Left renal cortex interstitium (tissue), 4 donors: ENCODE results near the gene KCNN3. TPM values are rescaled to one million over a fixed set of nuclear protein-coding genes. Genes with fewer than 3 reads are reported as not detected.
"Not testable (repeated sequence)": the region's sequence is repeated elsewhere in the genome, so short reads cannot be mapped to it uniquely, and the experiment has no call there.

Source experiments
- DNase-seq, 4 donors: peaks; one replicate each; pipeline ENCODE4 v3.0.0-alpha.2; 2013; ENCODE audit warnings: low read depth in 4 of 4, low spot score in 2 of 4, missing footprints in 1 of 4
- polyA plus RNA-seq, 4 donors: library from polyadenylated mRNA; unstranded; fragments of 120-200 nt; gene quantifications; one replicate each; pipeline ENCODE4 v1.2.1, GENCODE V29; 2013; ENCODE audit not compliant: insufficient read length in 4 of 4

KCNN3 gene
- polyA plus RNA-seq, 4 donors: 2.4 to 3.3 (median 2.5) TPM

GRCh38 chr1:154714638-154715037 lies 155.4 kb downstream of the KCNN3 start:
- no peak for DNase-seq

DNA sequence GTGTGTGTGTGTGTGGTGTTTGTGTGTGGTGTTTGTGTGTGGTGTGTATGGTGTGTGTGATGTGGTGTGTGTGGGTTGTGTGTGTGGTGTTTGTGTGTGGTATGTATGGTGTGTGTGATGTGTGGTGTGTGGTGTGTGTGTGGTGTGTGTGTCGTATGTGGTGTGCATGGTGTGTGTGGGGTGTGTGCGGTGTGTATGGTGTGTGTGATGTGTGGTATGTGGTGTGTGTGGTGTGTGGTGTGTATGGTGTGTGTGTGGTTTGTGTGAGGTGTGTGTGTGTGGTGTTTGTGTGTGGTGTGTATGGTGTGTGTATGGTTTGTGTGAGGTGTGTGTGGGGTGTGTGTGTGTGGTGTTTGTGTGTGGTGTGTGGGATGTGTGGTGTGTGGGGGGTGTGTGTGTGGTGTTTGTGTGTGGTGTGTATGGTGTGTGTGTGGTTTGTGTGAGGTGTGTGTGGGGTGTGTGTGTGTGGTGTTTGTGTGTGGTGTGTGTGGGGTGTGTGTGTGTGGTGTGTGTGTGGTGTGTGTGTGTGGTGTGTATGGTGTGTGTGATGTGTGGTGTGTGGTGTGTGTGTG lies 155.9 kb downstream of the KCNN3 start:
- no peak for DNase-seq

GRCh38 chr1:154713005-154713404 lies 157.1 kb downstream of the KCNN3 start:
- DNase-seq: no peak

DNA sequence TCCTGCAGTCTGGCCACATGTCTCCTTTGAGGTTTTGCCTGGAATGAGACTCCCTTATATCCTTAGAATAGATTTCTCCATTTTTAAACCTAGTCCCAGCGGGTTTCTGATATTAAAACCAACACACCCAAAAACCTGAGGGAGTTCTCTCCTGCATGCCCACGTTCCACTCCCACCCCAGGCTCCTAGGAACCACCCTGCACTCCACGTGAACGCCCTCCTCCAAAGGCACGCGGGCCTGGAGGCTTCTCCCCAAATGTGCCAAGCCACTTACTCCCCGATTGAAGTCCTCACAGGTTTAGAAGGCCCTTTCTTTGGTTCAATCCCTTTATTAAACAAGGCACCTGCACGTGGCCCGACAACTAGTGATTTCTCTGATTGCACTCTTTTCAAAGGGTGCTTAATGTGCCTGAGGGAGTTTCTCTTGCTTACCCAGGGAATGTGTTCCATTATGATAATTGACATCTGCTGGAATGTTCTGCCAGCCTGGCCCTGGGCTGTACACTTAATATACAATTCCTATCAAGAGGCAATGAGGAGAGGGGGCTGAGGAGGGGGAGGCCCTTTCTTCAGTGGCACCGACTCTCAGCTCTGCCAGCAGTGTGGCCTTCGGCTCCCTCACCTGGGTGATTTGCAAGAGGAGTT lies 157.8 kb downstream of the KCNN3 start:
- no peak for DNase-seq

DNA sequence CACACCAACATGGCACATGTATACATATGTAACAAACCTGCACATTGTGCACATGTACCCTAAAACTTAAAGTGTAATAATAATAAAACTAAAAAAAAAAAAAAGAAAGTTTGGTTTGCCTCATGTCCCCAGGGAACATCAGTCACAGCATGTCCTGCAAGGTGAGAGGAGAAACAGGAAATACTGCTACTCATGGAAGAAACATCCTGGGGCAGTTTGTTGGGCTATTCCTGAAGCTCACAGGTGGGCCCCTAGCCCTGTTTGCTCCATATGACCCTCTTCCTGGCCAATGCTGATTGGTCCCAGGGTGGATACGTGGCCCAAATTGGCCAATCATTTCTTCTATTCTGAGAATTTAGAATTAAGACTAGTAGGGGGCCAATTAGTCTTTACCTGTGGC lies 158.7 kb downstream of the KCNN3 start:
- DNase-seq: no peak

DNA sequence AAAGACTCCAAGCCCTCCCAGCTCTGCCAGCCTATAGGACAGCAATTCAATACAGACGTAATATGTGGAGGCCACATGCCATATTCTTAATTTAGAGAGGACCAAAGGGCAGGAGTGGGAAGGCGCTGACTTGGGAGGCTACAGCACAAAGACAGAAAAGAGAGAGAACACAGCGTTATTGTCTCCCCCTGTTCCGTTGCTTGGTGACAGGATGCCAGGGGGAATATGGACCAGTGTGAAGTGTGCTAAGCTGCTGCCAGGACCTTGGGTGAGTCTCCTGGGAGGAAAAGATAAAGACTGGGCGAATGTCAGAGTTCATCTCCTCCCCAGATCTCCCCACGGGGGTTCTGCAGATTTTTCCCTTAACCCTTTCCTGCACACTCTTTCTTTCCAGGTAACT lies 160.0 kb downstream of the KCNN3 start:
- no peak for DNase-seq

GRCh38 chr1:154707901-154708463 lies 162.1 kb downstream of the KCNN3 start:
- DNase-seq: no peak

- DNase-seq: no peak
Measured at GRCh38 chr1:154706851-154707250, 163.2 kb downstream of the KCNN3 start.

DNA sequence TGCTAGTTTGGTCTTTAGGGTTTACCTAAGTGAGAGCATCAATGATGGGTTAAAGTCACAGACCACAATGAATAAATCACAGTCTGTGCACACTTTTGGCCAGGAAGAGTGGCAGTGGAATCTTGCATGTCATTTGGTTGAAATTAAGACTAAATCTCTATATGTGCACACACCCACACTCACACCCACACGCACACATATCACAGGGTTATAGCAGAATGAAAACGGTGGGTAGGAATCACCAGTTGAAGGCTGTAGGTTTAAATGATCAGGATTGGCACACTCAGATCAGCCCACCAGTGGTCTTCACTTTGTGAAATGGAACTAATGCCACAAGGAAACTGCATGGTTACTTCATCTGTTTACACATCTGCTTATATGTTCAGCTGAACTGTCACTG lies 164.5 kb downstream of the KCNN3 start:
- no peak for DNase-seq

- DNase-seq: peak in 1 of 4 donors; percentile 13
Measured at GRCh38 chr1:154703170-154703569, 166.9 kb downstream of the KCNN3 start.

DNA sequence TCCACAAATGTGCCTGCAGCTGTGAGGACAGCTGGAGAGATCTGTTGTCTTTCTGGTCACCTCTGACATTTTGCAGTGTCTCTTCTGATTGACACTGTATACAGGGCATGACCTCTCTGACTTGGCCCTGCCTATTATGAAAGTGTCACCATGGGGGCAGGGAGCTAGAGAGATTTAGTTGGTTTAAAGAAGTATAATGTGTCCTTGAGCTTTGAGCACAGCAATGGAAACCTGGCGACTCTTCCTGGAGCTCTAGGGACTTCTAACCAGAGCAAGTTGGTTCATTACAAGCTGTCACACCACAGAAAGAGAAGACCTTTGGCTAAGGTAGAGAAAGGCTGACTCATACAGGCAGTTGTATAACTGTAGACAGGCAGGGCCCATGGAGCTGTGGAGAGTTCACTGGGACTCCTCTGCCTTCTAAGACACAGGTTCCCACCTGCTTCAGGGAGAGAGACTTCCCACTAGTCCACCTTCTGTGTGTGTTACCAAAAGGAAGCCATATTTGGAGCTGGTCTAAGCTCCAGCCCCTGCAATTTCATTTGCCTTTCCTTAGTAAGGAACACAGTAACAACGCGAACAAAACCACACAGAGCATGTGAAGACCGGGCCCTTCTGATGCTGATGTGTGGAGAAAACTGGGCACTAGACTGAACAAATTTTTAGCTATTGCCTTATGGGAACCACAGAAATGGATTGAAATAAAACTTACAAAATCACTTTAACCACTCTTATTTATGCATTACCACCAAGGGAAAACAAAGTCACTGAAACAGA lies 171.6 kb downstream of the KCNN3 start:
- DNase-seq: no peak

GRCh38 chr1:154697710-154698109 lies 172.4 kb downstream of the KCNN3 start:
- DNase-seq: no peak

- DNase-seq: no peak
Measured at GRCh38 chr1:154696456-154696855, 173.6 kb downstream of the KCNN3 start.

DNA sequence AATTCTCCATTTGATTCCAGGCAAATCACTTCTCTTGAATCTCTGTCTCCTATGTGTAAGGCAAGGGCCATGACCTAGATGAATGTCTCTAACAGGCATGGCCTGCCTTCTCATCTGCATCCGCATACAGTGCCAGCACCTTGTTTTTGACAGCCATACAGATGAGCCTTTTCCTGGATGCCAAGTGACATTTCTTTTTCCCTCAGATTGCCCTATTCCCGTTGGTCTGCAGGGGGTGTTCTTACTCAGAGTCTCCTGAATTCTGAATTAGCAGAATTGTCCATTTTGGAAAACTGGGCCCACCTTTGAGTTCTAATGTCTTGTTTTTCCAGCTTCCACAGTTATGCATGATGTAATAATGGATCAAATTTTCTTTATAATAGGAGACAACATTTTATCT lies 174.1 kb downstream of the KCNN3 start:
- no peak for DNase-seq

DNA sequence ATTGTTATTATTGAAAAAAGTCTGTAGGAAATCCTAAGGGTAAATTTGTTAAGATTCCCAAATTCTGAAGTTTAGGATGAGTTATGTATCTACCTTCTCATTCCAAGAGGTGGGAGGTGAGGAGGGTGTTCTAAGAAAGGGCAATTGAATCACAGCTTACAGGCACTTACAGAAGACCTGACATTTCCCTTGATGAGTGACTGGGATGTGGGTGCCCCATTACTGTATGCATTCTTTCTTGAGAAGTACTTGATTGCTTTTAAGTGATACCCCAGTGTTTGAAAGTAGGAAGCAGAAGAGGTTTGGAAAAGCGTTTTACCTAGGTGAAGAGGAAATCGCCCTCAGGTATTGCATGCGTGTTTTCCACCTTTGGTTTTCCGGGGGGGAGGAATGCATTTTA lies 175.1 kb downstream of the KCNN3 start:
- DNase-seq: no peak

GRCh38 chr1:154689083-154689482 lies 181.0 kb downstream of the KCNN3 start:
- DNase-seq: no peak

- DNase-seq: no peak
Measured at GRCh38 chr1:154686507-154686906, 183.6 kb downstream of the KCNN3 start.

- DNase-seq: no peak
Measured at GRCh38 chr1:154683820-154684219, 186.3 kb downstream of the KCNN3 start.

DNA sequence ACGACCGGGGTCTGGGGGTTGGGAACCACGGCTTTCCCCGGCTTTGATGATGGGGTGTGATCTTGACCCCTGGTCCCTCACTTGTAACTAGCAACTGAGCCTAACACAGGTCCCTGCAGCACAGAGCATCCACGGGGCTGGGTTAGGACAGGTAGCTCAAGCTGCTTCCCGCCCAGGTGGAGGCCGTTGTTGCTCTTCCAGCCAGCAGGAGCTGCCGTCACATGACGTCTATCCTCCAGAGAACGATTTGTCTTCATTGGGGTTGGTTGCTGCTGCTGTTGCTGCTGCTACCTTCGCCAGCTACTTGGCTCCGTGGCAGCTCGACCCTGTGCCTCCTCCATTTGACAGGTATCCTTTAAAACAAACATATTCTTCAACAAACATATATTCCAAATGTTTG lies 187.8 kb downstream of the KCNN3 start:
- no peak for DNase-seq

- not testable (repeated sequence) for DNase-seq
Measured at GRCh38 chr1:154677844-154678243, 192.2 kb downstream of the KCNN3 start.

GRCh38 chr1:154676847-154677246 lies 193.2 kb downstream of the KCNN3 start:
- DNase-seq: not testable (repeated sequence)

- DNase-seq: not testable (repeated sequence)
Measured at GRCh38 chr1:154674456-154674855, 195.6 kb downstream of the KCNN3 start.
